ENCODE results near the gene SRM. TPM values are rescaled to one million over a fixed set of nuclear protein-coding genes. Genes with fewer than 3 reads are reported as not detected.
"Not testable (repeated sequence)": the region's sequence is repeated elsewhere in the genome, so short reads cannot be mapped to it uniquely, and the experiment has no call there.

SRM gene
- total and polyA plus RNA-seq, 3 experiments from 2014 or later, result 169 to 438 (median 423) TPM

DNA sequence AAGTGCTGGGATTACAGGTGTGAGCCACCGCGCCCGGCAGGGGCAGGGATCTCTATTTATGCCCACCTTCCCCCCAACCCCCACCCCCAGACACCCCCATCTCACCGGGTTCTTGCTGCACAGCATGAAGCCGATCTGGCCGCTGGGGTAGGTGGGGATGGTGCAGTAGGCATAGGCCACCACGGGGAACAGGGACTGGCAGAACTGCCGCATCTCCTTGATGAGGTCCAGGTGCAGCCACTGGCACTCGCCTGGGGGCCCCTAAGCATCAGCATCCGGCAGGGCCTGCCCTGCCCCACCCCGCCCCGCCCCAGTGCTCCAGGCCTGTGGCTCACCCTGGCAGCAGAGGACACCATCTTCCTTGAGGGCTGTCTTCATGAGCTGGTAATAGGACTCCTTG lies 4.1 kb downstream of the SRM start:
- H3K27ac Mint-ChIP-seq, result no peak overlapping the region
- H3K27ac ChIP-seq (ENCODE audit: low read depth, low read length), result no peak overlapping the region
- H3K9me3 Mint-ChIP-seq, result no peaks in the 10 kb centered on the region
- peaks cover 0 to 32% (median 2%) of the 10 kb centered on the region in 3 donors for H3K36me3 Mint-ChIP-seq
- no peak overlapping the region for H3K4me3 Mint-ChIP-seq
- POLR2A ChIA-PET, result interaction anchor here (0.6 kb wide), 2 partner anchors 10 to 24 kb away, joined by 3 to 4 read pairs; no protein-coding TSS in a partner anchor
- no peaks in the 10 kb centered on the region for H3K36me3 ChIP-seq (ENCODE audit: insufficient read depth, low read length)
- DNase-seq, result no peak
- H3K4me1 Mint-ChIP-seq, result peaks cover 7 to 23% (median 12%) of the 10 kb centered on the region in 3 donors
- H3K4me3 ChIP-seq (ENCODE audit: low read length), result no peak overlapping the region
- H3K9me3 ChIP-seq (ENCODE audit: low read length), result no peaks in the 10 kb centered on the region
- no peaks in the 10 kb centered on the region for H3K27me3 Mint-ChIP-seq
- H3K4me1 ChIP-seq (ENCODE audit: insufficient read depth, low read length), result peaks cover 9% of the 10 kb centered on the region
- CTCF ChIA-PET, result interaction anchor here (3.7 kb wide), 1 partner anchor 18 kb away, joined by 18 read pairs; no protein-coding TSS in a partner anchor
- no peaks in the 10 kb centered on the region for H3K27me3 ChIP-seq (ENCODE audit: insufficient read depth, low read length, poor library complexity, severe bottlenecking)

DNA sequence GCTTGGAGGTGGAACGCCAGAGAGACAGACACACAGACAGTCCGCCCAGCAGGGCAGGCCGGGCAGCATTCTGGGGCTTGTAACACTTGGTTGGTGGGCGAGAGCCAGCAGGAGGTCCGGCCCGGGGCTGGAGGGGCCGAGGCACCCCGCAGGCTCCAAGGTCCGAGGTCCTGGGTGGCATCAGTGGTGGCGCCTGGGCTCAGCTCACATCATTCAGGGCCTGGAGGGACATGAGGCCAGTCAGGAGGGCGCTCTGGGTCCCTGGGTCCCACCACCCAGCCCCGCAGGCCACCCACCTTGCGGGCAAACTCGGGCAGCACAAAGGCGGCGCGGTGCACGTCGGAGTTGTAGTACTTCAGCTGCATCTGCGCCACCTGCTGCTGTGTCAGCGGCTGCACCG lies 5.2 kb downstream of the SRM start:
- no peak overlapping the region for H3K27ac ChIP-seq (ENCODE audit: low read depth, low read length)
- CTCF ChIA-PET, result no interaction called here

DNA sequence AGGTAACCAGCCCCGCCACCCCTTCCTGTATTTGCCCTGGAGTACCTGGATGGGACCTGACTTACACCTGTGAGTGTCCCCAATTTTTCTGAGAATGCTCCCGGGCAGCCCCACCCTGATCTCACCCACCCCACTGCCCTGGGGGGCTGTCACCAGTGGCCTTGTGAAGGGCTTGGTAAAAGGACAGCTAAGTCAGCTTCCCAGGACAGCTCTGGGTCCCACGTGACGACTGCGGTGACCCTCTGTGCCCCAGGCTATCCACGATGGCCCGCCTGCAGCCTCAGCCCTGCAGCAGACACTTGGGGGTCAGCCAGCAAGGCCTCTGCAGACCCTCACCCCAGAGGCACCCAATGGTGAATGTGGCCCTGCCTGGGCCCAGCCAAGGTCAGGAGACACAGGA lies 5.6 kb downstream of the SRM start:
- H3K36me3 Mint-ChIP-seq, result peaks cover 0 to 27% (median 2%) of the 10 kb centered on the region in 3 donors
- no peak overlapping the region for H3K27ac ChIP-seq (ENCODE audit: low read depth, low read length)
- no peak overlapping the region for H3K4me3 ChIP-seq (ENCODE audit: low read length)
- ChIA-PET POLR2A (no interaction called here), CTCF (interaction anchor here (1.1 kb wide), 1 partner anchor 17 kb away, joined by 6 read pairs; no protein-coding TSS in a partner anchor)
- H3K27me3 Mint-ChIP-seq, result no peaks in the 10 kb centered on the region
- H3K4me1 Mint-ChIP-seq, result peaks cover 2 to 17% (median 7%) of the 10 kb centered on the region in 3 donors
- no peaks in the 10 kb centered on the region for H3K27me3 ChIP-seq (ENCODE audit: insufficient read depth, low read length, poor library complexity, severe bottlenecking)
- H3K27ac Mint-ChIP-seq, result no peak overlapping the region
- H3K4me3 Mint-ChIP-seq, result peak overlapping the region in 2 of 7 donors; percentile 48 to 80
- H3K9me3 Mint-ChIP-seq, result no peaks in the 10 kb centered on the region
- DNase-seq, result no peak
- H3K9me3 ChIP-seq (ENCODE audit: low read length), result no peaks in the 10 kb centered on the region
- H3K36me3 ChIP-seq (ENCODE audit: insufficient read depth, low read length), result no peaks in the 10 kb centered on the region
- H3K4me1 ChIP-seq (ENCODE audit: insufficient read depth, low read length), result peaks cover 9% of the 10 kb centered on the region

More for the DNA sequence above, 5.2 kb downstream of the SRM start:
- Mint-ChIP-seq H3K9me3 (no peaks in the 10 kb centered on the region), H3K27ac (no peak overlapping the region), H3K27me3 (no peaks in the 10 kb centered on the region), H3K36me3 (peaks cover 0 to 28% (median 2%) of the 10 kb centered on the region in 3 donors), H3K4me3 (peak overlapping the region in 1 of 7 donors; percentile 80), H3K4me1 (peaks cover 2 to 18% (median 7%) of the 10 kb centered on the region in 3 donors)
- peaks cover 9% of the 10 kb centered on the region for H3K4me1 ChIP-seq (ENCODE audit: insufficient read depth, low read length)
- H3K9me3 ChIP-seq (ENCODE audit: low read length), result no peaks in the 10 kb centered on the region
- no peaks in the 10 kb centered on the region for H3K27me3 ChIP-seq (ENCODE audit: insufficient read depth, low read length, poor library complexity, severe bottlenecking)
- no peaks in the 10 kb centered on the region for H3K36me3 ChIP-seq (ENCODE audit: insufficient read depth, low read length)
- POLR2A ChIA-PET, result no interaction called here
- H3K4me3 ChIP-seq (ENCODE audit: low read length), result no peak overlapping the region
- no peak for DNase-seq

DNA sequence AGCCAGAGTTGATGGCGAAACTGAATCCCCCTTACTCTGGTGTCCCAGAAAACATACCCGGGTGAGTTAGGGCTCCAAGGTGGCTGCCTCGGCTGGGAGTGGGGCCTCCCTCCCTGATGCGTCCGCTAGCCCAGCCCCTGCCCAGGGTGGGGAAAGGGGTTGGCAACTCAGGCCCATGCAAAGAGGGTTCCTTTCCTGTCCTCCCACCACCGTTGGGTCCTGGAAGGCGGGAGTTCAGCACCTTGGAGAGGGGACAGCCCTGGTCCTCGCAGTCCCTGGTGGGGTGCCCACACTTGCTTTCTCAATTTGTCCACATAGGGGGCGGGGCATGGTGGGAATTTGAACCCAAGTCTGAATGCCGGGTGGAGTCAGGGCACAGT lies 6.1 kb downstream of the SRM start:
- Histone ChIP-seq H3K4me3 (ENCODE audit: low read length) (no peak overlapping the region), H3K27ac (ENCODE audit: low read depth, low read length) (no peak overlapping the region), H3K27me3 (ENCODE audit: insufficient read depth, low read length, poor library complexity, severe bottlenecking) (no peaks in the 10 kb centered on the region), H3K9me3 (ENCODE audit: low read length) (no peaks in the 10 kb centered on the region), H3K4me1 (ENCODE audit: insufficient read depth, low read length) (peaks cover 4% of the 10 kb centered on the region), H3K36me3 (ENCODE audit: insufficient read depth, low read length) (no peaks in the 10 kb centered on the region)
- peak overlapping the region in 1 of 8 donors; percentile 14 for H3K27ac Mint-ChIP-seq
- no peaks in the 10 kb centered on the region for H3K27me3 Mint-ChIP-seq
- ChIA-PET POLR2A (no interaction called here), CTCF (interaction anchor here (1.1 kb wide), 1 partner anchor 16 kb away, joined by 6 read pairs; no protein-coding TSS in a partner anchor)
- peaks cover 0 to 12% (median 3%) of the 10 kb centered on the region in 3 donors for H3K4me1 Mint-ChIP-seq
- no peak for DNase-seq
- no peaks in the 10 kb centered on the region for H3K9me3 Mint-ChIP-seq
- H3K4me3 Mint-ChIP-seq, result no peak overlapping the region
- H3K36me3 Mint-ChIP-seq, result peaks cover 0 to 26% (median 2%) of the 10 kb centered on the region in 3 donors

DNA sequence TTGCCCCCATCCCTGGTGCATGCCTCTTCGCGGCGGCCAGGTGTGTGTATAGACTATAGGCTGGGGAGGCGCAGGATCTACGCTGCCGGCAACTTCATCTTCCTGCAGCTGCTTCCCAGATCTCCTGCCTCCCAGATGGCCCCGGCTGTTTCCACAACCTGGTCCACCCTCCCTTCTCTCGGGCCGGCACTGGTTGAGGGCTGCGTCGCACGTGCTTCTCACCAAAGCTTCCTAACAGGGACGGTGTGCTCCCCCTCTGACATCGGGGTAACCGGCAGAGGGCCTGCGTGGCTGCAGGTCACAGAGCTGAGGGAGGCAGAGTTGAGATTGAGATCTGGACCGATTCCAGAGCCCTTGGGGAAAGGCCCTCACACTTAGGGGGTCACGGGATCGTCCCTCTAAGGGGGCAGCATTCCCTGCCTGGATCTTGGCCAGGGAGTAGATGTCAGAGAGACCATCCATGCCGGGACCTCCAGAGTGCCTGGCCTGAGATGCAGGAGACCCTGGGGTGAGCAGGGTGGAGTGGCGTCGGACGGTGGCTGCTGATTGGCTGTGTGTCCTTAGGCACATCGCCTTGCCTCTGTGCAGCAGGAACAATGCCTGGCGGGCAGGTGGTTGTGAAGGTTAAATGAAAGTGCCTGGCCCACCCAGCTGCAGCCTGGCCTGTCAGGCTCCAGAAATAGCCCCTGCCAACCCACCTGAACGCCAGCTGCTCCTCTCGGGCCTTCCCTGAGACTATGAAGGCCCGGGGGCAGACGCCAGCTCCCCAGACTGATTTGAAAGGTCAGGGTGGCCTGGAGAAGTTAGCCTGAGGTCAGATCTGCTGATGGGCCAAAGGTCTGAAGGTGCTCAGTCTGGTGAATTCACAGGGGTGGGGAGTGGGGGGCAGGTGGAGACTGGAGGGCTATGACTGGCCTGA lies 6.7 kb downstream of the SRM start:
- Mint-ChIP-seq H3K27ac (peak overlapping the region in 2 of 8 donors; percentile 14 to 69), H3K36me3 (peaks cover 0 to 26% (median 2%) of the 10 kb centered on the region in 3 donors), H3K4me3 (no peak overlapping the region), H3K9me3 (no peaks in the 10 kb centered on the region), H3K4me1 (peaks cover 0 to 9% (median 3%) of the 10 kb centered on the region in 3 donors), H3K27me3 (no peaks in the 10 kb centered on the region)
- Histone ChIP-seq H3K27me3 (ENCODE audit: insufficient read depth, low read length, poor library complexity, severe bottlenecking) (no peaks in the 10 kb centered on the region), H3K36me3 (ENCODE audit: insufficient read depth, low read length) (no peaks in the 10 kb centered on the region), H3K27ac (ENCODE audit: low read depth, low read length) (no peak overlapping the region), H3K4me3 (ENCODE audit: low read length) (no peak overlapping the region), H3K9me3 (ENCODE audit: low read length) (no peaks in the 10 kb centered on the region), H3K4me1 (ENCODE audit: insufficient read depth, low read length) (no peaks in the 10 kb centered on the region)
- POLR2A ChIA-PET, result no interaction called here
- DNase-seq, result no peak
- CTCF ChIA-PET, result interaction anchor here (1.1 kb wide), 1 partner anchor 15 kb away, joined by 6 read pairs; no protein-coding TSS in a partner anchor

DNA sequence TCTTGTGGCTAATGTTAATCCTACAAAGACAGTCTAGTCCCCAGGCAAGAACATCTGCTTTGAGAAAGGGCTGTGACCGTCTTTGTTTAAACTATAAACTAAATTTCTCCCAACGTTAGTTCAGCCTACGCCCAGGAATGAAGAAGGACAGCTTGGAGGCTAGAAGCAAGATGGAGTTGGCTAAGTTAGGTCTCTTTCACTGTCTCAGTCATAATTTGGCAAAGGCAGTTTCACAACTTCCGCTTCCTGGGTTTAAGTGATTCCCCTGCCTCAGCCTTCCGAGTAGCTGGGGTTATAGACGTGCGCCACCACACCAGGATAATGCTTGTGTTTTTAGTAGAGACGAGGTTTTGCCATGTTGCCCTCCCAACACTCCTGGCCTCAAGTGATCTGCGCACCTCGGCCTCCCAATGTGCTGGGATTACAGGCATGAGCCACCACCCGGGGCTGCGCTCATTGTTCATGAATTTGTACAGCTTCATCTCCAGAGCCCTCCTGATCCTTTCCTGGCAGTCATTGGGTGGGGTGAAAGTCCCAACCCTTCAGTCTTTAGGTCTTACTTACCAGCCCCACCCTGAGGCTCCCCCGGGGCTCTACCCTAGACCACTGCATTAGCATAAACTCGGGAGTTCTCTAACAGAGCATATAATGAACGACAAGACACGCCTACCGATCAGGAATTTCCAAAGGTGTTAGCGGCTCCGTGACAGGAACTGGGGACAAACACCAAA lies 7.9 kb downstream of the SRM start:
- no peaks in the 10 kb centered on the region for H3K9me3 Mint-ChIP-seq
- POLR2A ChIA-PET, result no interaction called here
- CTCF ChIA-PET, result interaction anchor here (3.0 kb wide), 1 partner anchor 14 kb away, joined by 15 read pairs; no protein-coding TSS in a partner anchor
- H3K27me3 Mint-ChIP-seq, result no peaks in the 10 kb centered on the region
- no peaks in the 10 kb centered on the region for H3K9me3 ChIP-seq (ENCODE audit: low read length)
- H3K4me1 ChIP-seq (ENCODE audit: insufficient read depth, low read length), result no peaks in the 10 kb centered on the region
- H3K4me3 ChIP-seq (ENCODE audit: low read length), result no peak overlapping the region
- H3K27ac Mint-ChIP-seq, result peak overlapping the region in 1 of 8 donors; percentile 11
- peaks cover 0 to 19% (median 0%) of the 10 kb centered on the region in 3 donors for H3K36me3 Mint-ChIP-seq
- H3K27ac ChIP-seq (ENCODE audit: low read depth, low read length), result no peak overlapping the region
- no peaks in the 10 kb centered on the region for H3K36me3 ChIP-seq (ENCODE audit: insufficient read depth, low read length)
- peak overlapping the region in 1 of 7 donors; percentile 23 for H3K4me3 Mint-ChIP-seq
- no peaks in the 10 kb centered on the region for H3K27me3 ChIP-seq (ENCODE audit: insufficient read depth, low read length, poor library complexity, severe bottlenecking)
- DNase-seq, result no peak
- peaks cover 0 to 9% (median 3%) of the 10 kb centered on the region in 3 donors for H3K4me1 Mint-ChIP-seq

DNA sequence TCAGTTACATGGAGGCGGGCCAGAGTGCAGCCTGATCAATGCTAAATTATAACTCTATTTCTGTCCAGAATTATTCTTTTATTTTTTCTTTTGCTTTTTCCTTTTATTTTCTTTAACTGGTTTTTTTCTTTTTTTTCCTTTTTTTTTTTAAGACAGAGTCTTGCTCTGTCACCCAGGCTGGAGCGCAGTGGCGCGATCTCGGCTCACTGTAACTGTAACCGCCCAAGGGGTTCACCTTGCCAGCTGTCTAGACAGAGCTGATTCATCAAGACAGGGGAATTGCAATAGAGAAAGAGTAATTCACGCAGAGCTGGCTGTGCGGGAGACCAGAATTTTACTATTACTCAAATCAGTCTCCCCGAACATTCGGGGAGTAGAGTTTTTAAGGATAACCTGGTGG lies 8.7 kb downstream of the SRM start:
- H3K4me1 ChIP-seq (ENCODE audit: insufficient read depth, low read length); H3K27me3 Mint-ChIP-seq; DNase-seq; H3K27me3 ChIP-seq (ENCODE audit: insufficient read depth, low read length, poor library complexity, severe bottlenecking); H3K27ac ChIP-seq (ENCODE audit: low read depth, low read length); H3K9me3 Mint-ChIP-seq; H3K4me3 Mint-ChIP-seq; H3K9me3 ChIP-seq (ENCODE audit: low read length); H3K4me3 ChIP-seq (ENCODE audit: low read length); H3K4me1 Mint-ChIP-seq; H3K36me3 ChIP-seq (ENCODE audit: insufficient read depth, low read length); POLR2A ChIA-PET: not testable (repeated sequence)
- CTCF ChIA-PET, result interaction anchor here (3.0 kb wide), 1 partner anchor 13 kb away, joined by 15 read pairs; no protein-coding TSS in a partner anchor
- Mint-ChIP-seq H3K36me3 (peaks cover 0 to 13% (median 0%) of the 10 kb centered on the region in 3 donors), H3K27ac (peak overlapping the region in 1 of 8 donors; percentile 11)

All from CD8-positive, alpha-beta memory T cell (primary cell).